Stromal cell of bone marrow (primary cell): ENCODE results near the gene SPRY2.
"Not testable (repeated sequence)": the region's sequence is repeated elsewhere in the genome, so short reads cannot be mapped to it uniquely, and the experiment has no call there.

Source experiments
- DNase-seq: peaks from one replicate; pipeline ENCODE4 v3.0.0-alpha.2; 2012; ENCODE audit warnings: low read depth

SPRY2 gene

DNA sequence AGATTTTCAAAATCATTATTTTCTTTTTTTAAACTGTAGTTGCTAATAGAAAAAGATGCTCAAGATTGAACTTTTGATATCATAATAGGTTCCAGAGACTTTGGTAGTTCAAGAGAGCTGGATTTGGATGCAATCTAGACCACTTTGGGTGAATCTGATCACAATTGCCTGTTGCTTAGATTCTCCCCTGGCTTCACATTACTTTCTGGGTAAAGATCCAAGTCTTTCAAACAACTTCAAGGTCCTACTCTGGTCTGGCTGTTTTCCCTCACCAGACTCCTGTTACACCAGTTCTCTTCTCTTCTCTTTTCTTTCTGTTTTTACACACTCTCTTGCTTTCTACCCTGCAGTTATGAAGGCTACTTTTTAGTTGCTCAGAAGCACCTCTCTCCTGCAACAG lies 7.4 kb upstream of the SPRY2 start:
- no peak for DNase-seq

GRCh38 chr13:80345771-80346510 lies 5.0 kb upstream of the SPRY2 start:
- no peak for DNase-seq

GRCh38 chr13:80344032-80344431 lies 3.1 kb upstream of the SPRY2 start:
- not testable (repeated sequence) for DNase-seq

- peak; percentile 58 for DNase-seq
These were observed 1.8 kb upstream of the SPRY2 start for GRCh38 chr13:80342471-80343371.

- DNase-seq, result no peak
These were observed 937 bp upstream of the SPRY2 start for GRCh38 chr13:80341756-80342370.

DNA sequence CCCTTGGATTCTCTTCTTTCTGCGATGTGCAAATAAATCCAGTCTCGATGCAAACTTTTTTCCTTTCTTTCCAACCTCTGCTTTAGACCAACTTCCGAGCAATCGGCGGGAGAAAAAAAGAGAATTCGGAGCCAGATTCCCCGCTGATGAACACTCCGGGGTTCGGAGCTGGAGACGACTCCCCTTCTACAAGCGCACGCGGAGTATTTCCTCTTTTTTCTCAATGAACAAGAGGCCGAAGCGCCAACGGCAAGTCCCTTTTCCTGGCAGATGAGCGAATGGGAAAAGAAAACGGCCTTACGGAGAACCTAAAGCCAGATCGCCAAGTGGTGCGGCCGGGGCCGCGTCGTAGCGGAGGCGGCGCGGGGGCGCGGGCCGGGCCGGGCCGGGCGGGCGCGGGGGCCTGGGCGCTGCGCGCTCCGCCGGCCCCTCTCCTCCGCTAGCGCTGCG lies 250 bp downstream of the SPRY2 start:
- no peak for DNase-seq

GRCh38 chr13:80339912-80340650 lies 845 bp downstream of the SPRY2 start:
- DNase-seq, result no peak

DNA sequence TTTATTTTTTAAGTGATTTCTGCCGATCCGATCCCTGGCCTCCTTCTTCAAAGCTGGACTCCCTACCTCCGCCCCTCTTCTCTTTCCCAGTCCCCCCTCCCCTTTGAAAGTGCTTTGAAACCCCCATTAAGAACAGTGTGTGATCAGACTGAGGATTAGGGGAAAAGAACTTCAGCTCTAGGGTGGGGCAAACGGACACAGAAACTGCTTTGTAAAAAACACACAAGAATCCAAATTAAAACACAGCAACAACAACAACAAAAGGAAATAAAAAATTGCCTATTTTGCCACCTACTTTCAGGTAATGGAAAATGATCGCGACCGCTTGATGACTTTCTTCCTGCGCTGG lies 1.4 kb downstream of the SPRY2 start:
- DNase-seq, result no peak

DNA sequence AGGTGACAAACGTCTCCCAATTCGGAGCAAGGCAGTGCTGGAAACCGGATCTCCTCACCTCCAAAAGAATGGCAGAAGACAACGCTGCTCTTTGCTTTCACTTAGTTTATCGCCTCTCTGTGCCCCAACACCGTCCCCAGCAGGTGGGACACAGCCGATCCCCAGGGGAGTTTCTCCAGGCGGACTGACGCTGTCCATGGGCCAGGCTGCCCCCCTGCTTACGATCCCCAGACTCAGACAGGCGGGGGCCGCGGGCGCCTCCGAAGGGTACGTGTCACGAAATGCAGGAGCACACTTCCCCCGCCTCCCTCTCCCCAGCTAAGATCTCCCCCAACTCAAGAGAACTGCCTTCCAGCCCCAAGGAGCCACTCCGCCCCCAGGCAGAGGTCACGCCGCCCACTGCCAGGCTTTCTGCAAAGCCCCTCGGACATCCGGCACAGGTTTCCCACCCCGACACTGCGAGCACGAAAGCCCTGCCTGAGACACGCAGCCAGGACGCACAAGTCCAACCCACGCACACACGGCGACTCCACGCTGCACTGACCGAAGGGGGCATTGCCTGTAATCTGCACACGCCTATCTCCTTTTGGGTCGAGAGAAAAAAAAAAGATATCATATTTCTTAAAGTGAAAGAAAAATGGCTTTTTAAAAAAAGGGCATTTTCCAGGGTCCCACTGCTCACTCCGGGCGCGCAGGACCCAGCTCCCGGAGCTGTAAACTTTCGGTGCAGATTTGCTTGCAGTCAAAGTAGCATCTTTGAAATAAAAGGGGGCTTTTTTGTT lies 2.0 kb downstream of the SPRY2 start:
- peak; percentile 76 for DNase-seq

GRCh38 chr13:80337288-80338081 lies 3.4 kb downstream of the SPRY2 start:
- no peak for DNase-seq

- no peak for DNase-seq
These were observed 4.1 kb downstream of the SPRY2 start for GRCh38 chr13:80336776-80337287.

DNA sequence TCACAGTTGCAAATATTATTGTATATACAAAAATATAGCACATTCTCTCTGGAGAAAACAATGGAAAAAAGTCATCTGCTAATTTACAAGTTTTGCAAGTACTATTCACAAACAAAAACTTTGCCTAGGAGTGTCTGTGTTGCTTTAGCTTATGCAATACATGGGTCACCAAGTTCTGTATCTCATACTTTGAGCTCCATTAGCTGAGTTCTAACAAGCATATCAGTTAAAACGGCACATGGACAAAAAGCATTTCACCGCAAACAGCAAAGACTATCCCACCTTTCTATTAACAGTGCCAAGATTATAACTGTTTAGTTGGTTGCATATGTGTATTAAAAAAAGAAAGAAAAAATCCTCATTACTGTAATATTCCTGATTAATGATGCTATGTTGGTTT lies 4.6 kb downstream of the SPRY2 start:
- DNase-seq, result no peak

- no peak for DNase-seq
These were observed 6.2 kb downstream of the SPRY2 start for GRCh38 chr13:80334597-80335260.

GRCh38 chr13:80331984-80332383 lies 8.9 kb downstream of the SPRY2 start:
- no peak for DNase-seq

DNA sequence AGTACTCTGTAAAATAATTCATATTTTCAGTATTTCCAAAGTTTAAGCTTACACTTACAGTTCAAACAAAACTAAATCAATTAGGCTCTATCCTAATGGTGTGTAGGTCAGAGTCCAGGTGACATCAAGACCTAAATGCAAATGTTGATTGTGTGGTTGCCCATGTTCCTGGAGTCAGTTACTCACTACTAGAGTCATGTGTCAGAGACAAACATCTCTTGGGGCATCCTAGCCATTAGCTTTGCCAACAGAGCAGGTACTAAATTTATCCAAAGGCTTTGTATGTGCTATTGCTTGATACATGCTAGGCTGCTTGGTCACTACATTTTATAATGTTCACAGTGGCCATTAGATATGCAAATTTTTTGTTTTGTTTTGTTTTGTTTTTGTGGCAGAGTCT lies 11.7 kb downstream of the SPRY2 start:
- no peak for DNase-seq

GRCh38 chr13:80319004-80319403 lies 21.9 kb downstream of the SPRY2 start:
- no peak for DNase-seq

DNA sequence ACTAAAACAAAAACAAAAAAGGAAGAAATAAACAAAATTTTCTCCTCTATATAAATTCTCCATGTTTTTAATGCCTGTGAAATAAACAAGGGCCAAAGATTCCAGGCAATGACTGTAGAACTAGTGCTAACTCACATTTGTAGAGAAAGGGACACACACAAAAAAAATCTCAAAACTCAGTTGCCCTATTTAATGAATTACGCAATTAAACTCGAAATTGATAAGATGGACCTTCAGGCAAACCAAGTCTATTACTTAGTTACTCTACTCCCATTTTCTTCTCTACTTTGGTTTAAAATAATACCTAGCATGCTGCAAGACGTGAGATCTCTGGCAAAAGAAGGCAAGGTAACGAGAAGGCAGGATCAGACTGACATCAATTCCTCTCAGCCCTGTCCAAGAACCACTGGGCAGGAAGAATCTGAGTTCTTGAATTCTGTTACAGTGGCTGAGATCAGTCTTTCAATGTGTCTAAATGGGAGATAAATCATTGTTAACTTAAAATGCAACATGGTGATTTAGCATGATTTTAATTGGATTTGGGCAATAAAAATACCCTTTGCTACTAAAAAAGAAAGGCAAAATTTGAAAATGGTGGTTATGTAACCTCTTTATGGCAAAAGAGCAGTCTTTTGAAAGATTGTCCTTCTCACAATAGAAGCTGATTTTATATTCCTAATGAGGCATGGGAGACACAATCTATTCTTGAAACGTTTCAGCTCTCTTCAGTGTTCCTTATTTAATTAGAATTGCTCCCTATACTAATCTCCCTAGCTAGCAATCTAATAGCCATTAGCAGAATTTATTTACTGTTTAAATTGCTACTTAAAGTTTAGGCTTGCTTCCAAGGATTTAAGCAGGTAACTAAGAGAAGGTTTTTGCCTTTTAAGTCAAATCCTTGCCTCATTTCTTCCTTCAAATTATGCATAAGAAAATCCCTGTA lies 25.9 kb downstream of the SPRY2 start:
- no peak for DNase-seq

- no peak for DNase-seq
These were observed 27.2 kb downstream of the SPRY2 start for GRCh38 chr13:80313668-80314256.
